NK-92 treated with Interleukin-12 subunit alpha and Interleukin-12 subunit beta, amount 100 ng/mL, for 24 hours (cell line): Measurements from ENCODE around the gene C1orf50.
"Not testable (repeated sequence)": the region's sequence is repeated elsewhere in the genome, so short reads cannot be mapped to it uniquely, and the experiment has no call there.

Experiments used
- DNase-seq: peaks from one replicate; lab custom pipeline; 2025; lab: John Stamatoyannopoulos, UW

Gene C1orf50

DNA sequence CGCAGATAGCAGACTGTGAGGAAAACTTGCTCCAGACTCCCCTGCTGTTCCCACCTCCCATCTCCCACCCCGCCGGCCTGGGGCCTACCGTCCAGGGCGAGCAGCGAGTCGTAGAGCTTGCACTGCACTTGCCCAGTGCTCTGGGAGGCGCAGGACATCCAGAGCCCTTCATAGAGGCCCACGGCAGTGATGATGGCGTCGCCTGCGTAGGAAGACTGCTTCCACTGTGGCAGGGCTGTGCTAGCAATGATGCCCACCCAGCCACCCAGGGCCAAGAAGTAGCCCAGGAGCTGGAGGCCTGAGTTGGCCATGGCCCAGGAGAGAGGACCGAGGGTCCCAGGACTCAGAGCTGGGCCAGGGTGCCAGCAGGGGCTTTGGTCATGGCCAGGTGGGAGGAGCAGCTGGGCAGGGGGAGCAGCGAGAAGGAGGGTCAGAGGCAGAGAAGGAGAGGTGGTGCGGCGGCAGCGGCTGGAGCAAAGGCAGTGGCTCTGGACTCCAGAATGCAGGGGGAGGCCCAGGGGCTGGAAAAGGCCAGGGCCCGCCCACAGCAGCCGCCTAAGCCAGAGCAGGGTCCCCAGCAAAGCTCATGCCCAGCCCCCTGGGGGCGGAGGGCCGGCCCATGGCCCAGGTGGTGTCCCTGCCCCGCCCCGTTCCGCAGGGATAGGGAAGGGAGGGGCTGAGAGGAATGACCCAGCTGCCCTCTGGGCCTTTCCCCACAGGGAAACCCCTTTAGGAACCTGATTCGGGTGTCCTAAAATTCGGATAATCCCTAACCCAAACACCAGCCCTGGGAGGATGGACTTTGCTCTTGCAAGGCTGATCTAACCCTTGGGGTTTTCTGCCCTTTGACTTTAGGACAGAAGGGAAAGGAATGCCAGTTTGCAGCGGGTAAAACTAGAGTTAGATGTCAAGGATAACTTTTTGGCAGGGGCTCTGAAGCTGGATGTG lies 27.0 kb upstream of the C1orf50 start, which contains the start of gene CLDN19:
Gene CLDN19, minus strand, starts transcription at position 484 of the 948 bp plus-strand sequence. Its CDS starts 173 bp downstream, at position 311.
- no peak for DNase-seq

DNA sequence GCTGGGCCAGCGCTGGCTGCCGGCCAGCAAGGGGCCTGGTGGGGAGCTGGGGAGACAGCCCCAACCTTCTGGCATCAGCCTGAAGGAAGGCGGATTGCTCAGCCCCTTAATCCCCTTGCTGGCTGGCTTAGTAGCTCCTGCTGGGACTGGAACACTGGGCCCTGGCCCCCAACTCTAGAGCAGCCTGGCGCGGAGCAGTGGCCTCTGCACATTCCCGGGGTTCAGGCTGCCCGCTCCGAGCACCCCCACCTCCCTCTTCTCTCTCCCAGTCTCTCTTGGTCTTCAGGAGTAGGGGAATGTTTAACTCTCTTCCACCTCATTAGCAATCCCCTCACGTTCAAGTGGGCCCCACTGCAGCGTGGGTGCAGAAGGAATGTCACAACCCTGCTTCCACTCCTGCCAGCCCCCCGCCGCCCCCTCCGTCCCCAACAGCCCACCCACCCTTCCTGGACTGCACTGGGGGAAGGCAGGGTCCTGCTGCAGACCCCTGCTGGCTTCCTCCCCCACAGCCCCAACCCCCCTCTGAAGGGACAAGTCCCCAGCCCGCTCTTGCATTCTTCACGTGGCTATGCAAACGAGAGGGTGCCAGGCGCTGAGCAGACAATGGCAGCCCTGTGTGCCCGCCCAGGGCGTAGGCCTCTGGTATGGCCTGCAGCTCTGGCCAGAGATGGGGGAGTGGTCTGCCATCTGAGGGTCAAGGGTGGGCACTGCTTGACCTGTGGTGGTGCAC lies 26.0 kb upstream of the C1orf50 start:
- no peak for DNase-seq

GRCh38 chr1:42741706-42742105 lies 25.3 kb upstream of the C1orf50 start:
- no peak for DNase-seq

- DNase-seq: no peak
Observed at GRCh38 chr1:42742141-42742540, 24.9 kb upstream of the C1orf50 start.

DNA sequence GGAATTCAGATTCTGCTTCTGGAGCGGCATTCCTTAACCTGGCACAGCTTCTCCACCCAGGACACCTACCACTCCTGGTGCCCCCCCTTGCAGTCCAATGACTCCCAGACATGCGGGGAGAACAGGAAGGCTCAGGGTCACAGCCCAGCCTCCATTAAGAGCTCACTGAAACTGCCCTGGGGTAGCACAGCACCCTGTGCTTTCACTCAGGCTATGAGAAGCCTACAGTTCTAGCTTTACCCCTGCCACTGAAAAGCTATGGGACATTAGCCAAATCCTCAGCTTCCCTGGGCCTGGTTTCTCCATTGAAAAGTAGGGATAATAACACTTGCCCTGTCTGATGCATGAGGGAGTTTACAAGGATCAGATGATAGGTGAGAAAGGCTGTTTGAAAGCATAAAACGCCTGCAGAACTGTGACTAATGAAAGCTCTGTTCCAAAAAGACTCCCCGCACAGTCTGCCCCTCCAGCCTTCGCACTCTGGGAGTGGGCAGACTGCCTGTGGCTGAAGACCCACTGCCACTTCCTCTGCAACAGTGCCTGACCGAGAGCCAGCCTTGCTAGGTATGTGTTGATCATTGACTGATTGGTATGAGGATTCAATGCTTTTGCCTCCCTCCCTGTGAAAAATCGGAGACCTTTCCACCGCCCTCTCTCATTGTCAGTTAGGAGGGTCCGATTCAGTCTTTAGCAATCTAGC lies 24.3 kb upstream of the C1orf50 start:
- DNase-seq: no peak

DNA sequence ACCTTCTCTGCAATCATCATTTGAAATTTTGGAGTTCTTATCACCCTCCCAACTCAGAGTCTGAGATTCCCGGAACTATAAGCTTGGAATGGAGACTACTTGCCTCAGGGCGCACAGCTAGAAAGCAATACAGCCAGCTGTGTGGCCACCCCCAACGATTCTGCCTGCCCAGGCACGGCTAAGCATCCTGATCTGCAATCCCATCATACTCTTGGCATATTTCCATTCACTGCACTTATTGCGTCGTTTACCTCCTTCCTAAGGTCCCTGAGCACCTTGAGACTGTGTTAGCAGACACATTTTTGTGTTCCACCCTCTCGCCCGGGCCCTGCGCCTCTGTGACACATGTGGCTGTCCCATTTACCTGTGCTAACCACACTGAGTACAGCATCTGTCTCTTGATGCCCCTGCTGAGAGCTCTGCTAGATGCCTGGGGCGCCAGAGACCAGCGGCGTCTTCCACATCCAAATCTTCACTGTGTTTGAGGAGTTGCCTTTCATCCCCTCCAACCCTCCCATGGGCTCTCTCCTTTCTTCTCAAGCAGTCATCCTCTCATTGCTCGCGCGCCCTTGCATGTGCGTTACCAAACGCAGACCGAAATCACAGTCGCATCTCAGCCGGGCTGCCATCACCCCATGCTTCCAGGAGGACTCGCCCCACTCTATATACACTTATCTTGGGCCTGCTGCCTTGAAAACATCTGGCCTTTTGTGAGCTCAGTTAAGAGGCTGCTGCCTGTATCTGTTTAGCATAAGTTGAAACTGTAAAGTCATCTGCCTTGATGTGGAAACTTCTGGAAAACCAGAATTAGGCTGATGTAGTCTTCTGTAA lies 23.5 kb upstream of the C1orf50 start:
- no peak for DNase-seq

- no peak for DNase-seq
Observed at GRCh38 chr1:42744148-42744413, 23.0 kb upstream of the C1orf50 start.

DNA sequence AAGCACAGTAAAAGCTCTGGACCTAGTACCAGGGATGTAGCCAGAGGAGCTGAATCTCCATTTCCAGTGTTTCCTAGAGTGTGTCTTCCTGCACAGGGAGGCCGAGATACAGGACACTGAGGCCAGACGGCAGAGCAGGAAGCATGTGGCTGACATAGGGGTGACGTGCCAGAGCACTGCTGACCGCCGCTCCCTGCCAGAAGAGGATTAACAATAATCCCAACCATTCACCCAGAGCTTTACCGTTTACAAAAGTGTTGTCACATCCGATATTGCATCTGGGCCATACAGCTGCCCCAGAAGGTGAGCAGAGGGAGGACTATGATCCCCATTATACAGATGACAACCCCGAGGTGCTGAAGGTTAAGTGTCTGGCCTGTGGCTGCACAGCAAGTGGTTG lies 21.2 kb upstream of the C1orf50 start:
- DNase-seq: no peak

DNA sequence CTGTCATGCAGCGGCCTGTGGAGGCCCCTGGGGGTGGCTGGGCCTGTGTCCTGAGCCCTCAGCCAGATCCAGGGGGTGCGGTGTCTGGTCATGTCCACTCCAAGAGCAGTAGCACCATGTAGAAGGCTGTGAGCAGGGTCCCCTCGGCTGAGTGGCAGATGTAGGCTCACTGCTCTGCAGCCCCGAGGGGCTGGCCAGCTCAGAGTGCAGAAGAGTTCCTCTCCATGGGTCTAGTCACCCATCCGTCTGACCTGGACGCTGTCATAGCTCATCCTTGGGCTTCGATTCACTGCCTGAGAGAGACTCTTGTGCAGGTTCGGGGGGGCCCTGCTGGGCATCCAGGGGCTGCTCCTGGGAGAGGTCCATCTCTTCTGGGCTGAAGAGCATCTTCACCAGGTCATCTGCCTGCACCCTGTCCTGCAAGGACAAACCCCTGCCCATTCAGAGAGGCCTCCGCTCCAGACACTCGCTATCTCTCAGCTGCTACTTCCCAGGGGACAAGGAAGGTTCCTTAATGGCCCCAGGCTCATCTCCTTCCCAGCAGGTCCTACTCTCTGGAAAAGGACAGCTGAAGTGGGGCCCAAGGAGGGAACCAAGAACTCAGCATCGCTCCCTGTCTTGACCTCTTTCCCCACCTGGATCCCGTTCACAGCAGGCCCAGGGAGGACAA lies 20.5 kb upstream of the C1orf50 start:
- DNase-seq: no peak

DNA sequence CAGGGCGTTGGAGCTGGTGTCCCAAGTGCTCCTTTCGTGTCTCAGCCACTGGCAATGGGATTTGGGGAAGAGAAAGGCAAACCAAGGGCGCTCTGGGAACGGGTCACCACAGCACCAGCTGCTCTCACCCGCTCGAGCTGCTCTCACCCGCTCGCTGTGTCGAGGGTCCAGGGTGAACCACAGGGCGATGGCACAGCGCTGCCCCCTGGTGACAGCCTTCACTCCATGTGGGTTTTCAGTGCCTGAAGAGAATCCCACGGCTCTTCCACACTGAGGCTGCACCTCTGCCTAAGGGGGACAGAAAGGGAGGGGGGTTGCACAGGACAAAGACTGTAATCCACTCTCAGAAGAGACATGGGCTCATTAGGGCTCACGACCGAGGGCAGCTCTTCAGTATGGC lies 19.9 kb upstream of the C1orf50 start:
- no peak for DNase-seq

DNA sequence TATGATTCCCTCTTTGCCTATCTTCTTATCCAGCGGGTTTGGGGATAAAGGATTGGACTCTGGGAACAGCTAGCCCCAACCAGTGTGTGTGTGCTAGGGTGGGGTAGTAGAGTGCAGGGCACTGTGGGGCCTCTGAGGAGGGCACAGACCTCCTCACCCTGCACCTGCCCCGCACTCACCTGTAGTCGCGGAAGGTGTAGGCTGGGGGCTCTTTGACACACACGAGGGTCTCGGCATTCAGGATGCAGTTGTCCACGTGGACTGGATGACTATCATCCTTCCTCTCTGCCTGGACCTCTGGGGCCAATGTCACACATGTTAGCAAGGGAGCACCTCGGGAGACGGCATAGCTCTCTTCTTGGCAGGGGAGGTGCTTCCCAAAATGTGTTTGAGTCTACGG lies 19.0 kb upstream of the C1orf50 start:
- no peak for DNase-seq

- no peak for DNase-seq
Observed at GRCh38 chr1:42748461-42749410, 18.3 kb upstream of the C1orf50 start.

- DNase-seq: no peak
Observed at GRCh38 chr1:42750041-42750440, 17.0 kb upstream of the C1orf50 start.

GRCh38 chr1:42751511-42752070 lies 15.5 kb upstream of the C1orf50 start:
- not testable (repeated sequence) for DNase-seq

DNA sequence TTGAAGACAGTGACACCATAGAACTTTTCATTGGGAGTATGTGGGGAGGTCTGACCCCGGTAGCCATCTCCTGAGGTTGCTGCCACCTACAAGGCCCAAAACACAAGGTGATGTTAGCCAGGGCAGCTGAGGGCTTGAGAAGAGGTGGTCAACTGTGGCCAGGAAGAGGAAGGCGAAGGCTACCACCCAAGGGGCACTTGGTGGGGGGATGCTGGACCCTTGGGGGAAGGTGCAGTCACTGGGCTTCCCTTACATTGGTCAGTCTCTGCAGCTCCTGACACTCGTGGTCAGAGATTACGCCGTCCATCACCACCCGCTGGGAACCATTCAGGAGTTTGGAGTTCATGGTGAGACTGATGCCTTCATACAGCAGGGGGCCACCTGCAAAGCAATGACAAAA lies 14.8 kb upstream of the C1orf50 start:
- no peak for DNase-seq

DNA sequence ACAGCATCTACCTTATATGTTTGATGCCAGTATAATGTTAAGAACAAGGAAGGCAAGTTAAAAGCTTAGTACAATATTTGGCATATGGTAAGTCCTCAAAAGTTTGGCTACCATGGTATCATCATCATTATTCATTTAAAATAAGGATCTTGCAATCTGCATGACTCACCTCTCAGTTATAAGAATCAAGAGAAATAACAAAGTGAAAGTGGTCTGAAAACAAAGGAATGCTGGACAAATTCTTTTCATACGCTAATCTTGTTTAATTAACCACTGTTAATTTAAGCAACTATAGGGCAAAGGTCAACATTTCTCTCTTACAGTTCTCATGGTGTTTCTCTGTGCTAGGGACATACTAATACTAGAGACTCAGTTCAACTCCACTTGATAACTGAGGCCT lies 14.0 kb upstream of the C1orf50 start:
- DNase-seq: no peak

DNA sequence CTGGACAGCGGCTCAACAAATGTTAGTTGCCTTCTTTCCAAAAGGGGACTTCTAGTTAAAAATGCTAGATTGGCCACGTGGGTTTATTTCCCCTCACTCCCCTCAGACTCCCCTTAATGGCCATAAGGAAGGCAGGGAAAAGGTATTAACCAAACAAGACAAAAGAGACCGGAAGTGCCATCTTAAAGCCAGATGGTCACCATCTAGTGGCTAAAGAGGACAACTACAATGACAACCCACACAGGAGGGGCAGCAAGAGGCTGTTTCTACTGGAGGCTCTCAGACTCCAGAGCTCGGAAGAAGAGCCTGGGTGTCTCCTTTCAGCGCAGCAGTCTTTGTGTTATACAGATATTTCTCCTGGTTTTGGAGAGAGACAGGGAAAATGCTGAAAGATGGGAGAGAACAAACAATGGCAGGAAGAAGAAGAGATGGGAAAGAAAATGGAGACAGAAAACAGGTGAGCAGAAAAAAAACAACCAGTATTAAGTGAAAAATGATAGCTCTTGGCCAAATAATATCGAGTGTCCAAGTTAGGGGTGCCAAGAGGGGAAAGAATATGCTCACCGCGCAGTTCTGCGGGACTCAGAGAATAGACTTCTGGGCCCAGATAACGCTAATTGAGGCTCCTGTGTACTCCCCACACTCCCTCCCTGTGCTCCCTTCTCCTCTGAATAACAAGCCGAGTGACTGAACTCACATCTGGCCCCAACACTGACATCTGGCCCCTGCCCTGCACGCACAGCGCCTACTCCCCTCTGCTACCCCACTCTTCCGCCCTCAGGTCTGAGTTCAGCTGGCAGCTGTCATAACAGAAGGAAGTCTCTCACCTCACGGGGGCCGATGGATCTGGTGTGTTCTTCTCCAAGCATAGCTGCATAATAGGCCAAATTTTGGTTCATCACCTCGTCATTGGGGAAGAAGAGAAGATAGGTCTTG lies 9.8 kb upstream of the C1orf50 start:
- no peak for DNase-seq

GRCh38 chr1:42757892-42758275 lies 9.2 kb upstream of the C1orf50 start:
- DNase-seq: no peak

GRCh38 chr1:42758641-42759040 lies 8.4 kb upstream of the C1orf50 start:
- no peak for DNase-seq
